HepG2 (cell line): ENCODE data around the gene VGF. TPM values are rescaled to one million over a fixed set of nuclear protein-coding genes. Genes with fewer than 3 reads are reported as not detected.

Experiments used
- GMEB1 ChIP-seq: sonication (generic); formaldehyde crosslinking; IDR thresholded peaks from 2 replicates; pipeline ENCODE4 v1.5.1; 2020; ENCODE audit warnings: missing genetic modification reagents, mild to moderate bottlenecking, borderline replicate concordance
- GTF3A ChIP-seq: sonication (generic); formaldehyde crosslinking; conservative IDR thresholded peaks from 2 replicates; pipeline ENCODE4 v1.4.0; 2020; ENCODE audit warnings: mild to moderate bottlenecking, missing genetic modification reagents
- KAT8 ChIP-seq: IDR thresholded peaks from 2 replicates; pipeline ENCODE4 v1.6.1; 2016; ENCODE audit warnings: missing genetic modification reagents, missing compliant biosample characterization
- MLX ChIP-seq: IDR thresholded peaks from 2 replicates; pipeline ENCODE4 v1.6.1; 2016
- NR3C1 ChIP-seq: sonication (generic); formaldehyde crosslinking; IDR thresholded peaks from 2 replicates; pipeline ENCODE4 v1.4.0; 2020; ENCODE audit warnings: missing genetic modification reagents
- PCBP1 ChIP-seq: fragments of 200-400 bp; formaldehyde crosslinking; IDR thresholded peaks from 2 replicates; pipeline ENCODE4 v1.6.1; 2017; ENCODE audit warnings: mild to moderate bottlenecking, low read depth, low read length, borderline replicate concordance
- YY1 ChIP-seq: IDR thresholded peaks from 2 replicates; pipeline ENCODE4 v1.6.1; 2011; ENCODE audit warnings: low read length, low read depth, moderate library complexity, mild to moderate bottlenecking; ENCODE audit not compliant: insufficient read depth, insufficient replicate concordance
- ZHX2 ChIP-seq, 2 experiments: sonication (generic) in 1 of 2; formaldehyde crosslinking in 1 of 2; IDR thresholded peaks; 2 replicates each; pipeline versions ENCODE4 v1.6.1 to v1.9.0; 2014 to 2022; ENCODE audit warnings: antibody characterized with exemption in 1 of 2, borderline replicate concordance in 1 of 2, inconsistent platforms in 1 of 2, low read depth in 1 of 2, missing genetic modification reagents in 1 of 2
- ZNF281 ChIP-seq: sonication (generic); formaldehyde crosslinking; IDR thresholded peaks from 2 replicates; pipeline ENCODE4 v1.4.0; 2020; ENCODE audit warnings: missing genetic modification reagents, borderline replicate concordance
- ZNF660 ChIP-seq: sonication (generic); formaldehyde crosslinking; IDR thresholded peaks from 2 replicates; pipeline ENCODE4 v1.5.1; 2020; ENCODE audit warnings: mild to moderate bottlenecking, low read depth, missing genetic modification reagents, borderline replicate concordance
- ZNF691 ChIP-seq: sonication (generic); formaldehyde crosslinking; IDR thresholded peaks from 2 replicates; pipeline ENCODE4 v1.4.0; 2020; ENCODE audit warnings: missing genetic modification reagents, low read depth, mild to moderate bottlenecking, borderline replicate concordance
- ZNF746 ChIP-seq: sonication (generic); formaldehyde crosslinking; IDR thresholded peaks from 2 replicates; pipeline ENCODE4 v1.8.0; 2022; ENCODE audit warnings: mild to moderate bottlenecking, missing genetic modification reagents
- ZNF878 ChIP-seq: sonication (generic); formaldehyde crosslinking; IDR thresholded peaks from 2 replicates; pipeline ENCODE4 v1.8.1; 2023; ENCODE audit warnings: mild to moderate bottlenecking, missing genetic modification reagents, moderate library complexity
- polyA plus RNA-seq, 8 experiments: library from polyadenylated mRNA; depleted of rRNA in 3 of 8; stranded (reverse) in 7 of 8; unstranded in 1 of 8; fragments of >200 nt; fragmentation: Illumina TruSeq in 4 of 8; extraction: Trizol in 4 of 8; gene quantifications; 2 replicates each; pipeline versions ENCODE4 v1.2.1 to v1.2.3, GENCODE V29; 2011 to 2016; ENCODE audit warnings: low read depth in 4 of 8, missing spikeins in 1 of 8, mixed read lengths in 1 of 8; ENCODE audit not compliant: insufficient read depth in 1 of 8
- total RNA-seq, 5 experiments: library from RNA; depleted of rRNA; stranded (reverse); fragments of >200 nt; fragmentation: Illumina TruSeq; extraction: Trizol; gene quantifications; 2 replicates each; pipeline ENCODE4 v1.2.3, GENCODE V29; 2016; ENCODE audit warnings: low read depth in 1 of 5

VGF gene
- total and polyA plus RNA-seq, 2 of the 13 experiments (the other 11 are each of a cell fraction or from before 2014, with no cell fraction given): 0.12 to 0.46 TPM

- no peak for TF ChIP-seq MLX (CRISPR knock-in tag)
- no peak for TF ChIP-seq ZNF660 (CRISPR knock-in tag)
- no peak; the same call in 1 of the 2 replicates for TF ChIP-seq ZNF281 (CRISPR knock-in tag)
- 0 out of 2 replicates have a peak, but pooled peaks have one; percentile 42 for TF ChIP-seq ZNF878
- no peak for TF ChIP-seq NR3C1
- TF ChIP-seq ZNF746 (CRISPR knock-in tag): no peak
- no peak for TF ChIP-seq YY1
- TF ChIP-seq KAT8 (CRISPR knock-in tag): peak; percentile 23; the same call in 1 of the 2 replicates
- TF ChIP-seq ZNF691 (CRISPR knock-in tag): no peak
- 0 out of 2 replicates have a peak, but pooled peaks have one; percentile 41 for TF ChIP-seq ZHX2 (IDR thresholded peaks at IDR 0.05; ENCODE audit: low read depth)
- no peak for TF ChIP-seq ZHX2 (CRISPR knock-in tag; IDR thresholded peaks at IDR 0.05; ENCODE audit: borderline replicate concordance)
- TF ChIP-seq GMEB1 (CRISPR knock-in tag): no peak
- TF ChIP-seq PCBP1: no peak
- TF ChIP-seq GTF3A: no peak
Observed at GRCh38 chr7:101201695-101202602, 36.6 kb upstream of the VGF start (continued).
